Measurements from ENCODE around the gene ELOVL2.

GRCh38 chr6:11040134-11040533, 4.0 kb downstream of the ELOVL2 start:
- TF ChIP-seq CTCF (IDR thresholded peaks at IDR 0.05), result no peak
- TF ChIP-seq EP300 (IDR thresholded peaks at IDR 0.05), result no peak
